HG03432 (cell line): ENCODE measurements around the gene MIPEP.
A peak's percentile ranks its signal among the peaks of the same experiment; 100 is the strongest.

ENCODE experiments used
- ATAC-seq: cut with Tn5 transposase; IDR thresholded peaks from one replicate; pipeline ENCODE4 v1.9.1; 2021; ENCODE audit warnings: mild to moderate bottlenecking, moderate library complexity; ENCODE audit not compliant: unreplicated experiment

Gene MIPEP

GRCh38 chr13:23855360-23855759 is 33.8 kb downstream of the MIPEP start:
- ATAC-seq = no peak

GRCh38 chr13:23852351-23852750 is 36.8 kb downstream of the MIPEP start:
- ATAC-seq = peak; percentile 38

GRCh38 chr13:23851106-23851505 is 38.1 kb downstream of the MIPEP start:
- no peak for ATAC-seq

GRCh38 chr13:23850134-23850533 is 39.1 kb downstream of the MIPEP start:
- ATAC-seq = no peak

- ATAC-seq = no peak
These were observed 39.5 kb downstream of the MIPEP start for GRCh38 chr13:23849670-23850069.

GRCh38 chr13:23848646-23849141 is 40.5 kb downstream of the MIPEP start:
- ATAC-seq = no peak

- ATAC-seq = no peak
These were observed 41.2 kb downstream of the MIPEP start for GRCh38 chr13:23848019-23848418.

- no peak for ATAC-seq
These were observed 41.7 kb downstream of the MIPEP start for GRCh38 chr13:23847497-23847896.

GRCh38 chr13:23845105-23845725 is 44.0 kb downstream of the MIPEP start:
- peak; percentile 27 for ATAC-seq

- ATAC-seq = no peak
These were observed 45.1 kb downstream of the MIPEP start for GRCh38 chr13:23844132-23844531.

- no peak for ATAC-seq
These were observed 45.8 kb downstream of the MIPEP start for GRCh38 chr13:23843436-23843835.

- ATAC-seq = no peak
These were observed 46.8 kb downstream of the MIPEP start for GRCh38 chr13:23842406-23842805.

- ATAC-seq = no peak
These were observed 55.2 kb downstream of the MIPEP start for GRCh38 chr13:23833733-23834611.

- ATAC-seq = no peak
These were observed 60.3 kb downstream of the MIPEP start for GRCh38 chr13:23828866-23829265.

GRCh38 chr13:23828086-23828485 is 61.1 kb downstream of the MIPEP start:
- no peak for ATAC-seq

- no peak for ATAC-seq
These were observed 64.0 kb downstream of the MIPEP start for GRCh38 chr13:23825179-23825578.

GRCh38 chr13:23824371-23824770 is 64.8 kb downstream of the MIPEP start:
- no peak for ATAC-seq

- no peak for ATAC-seq
These were observed 66.9 kb downstream of the MIPEP start for GRCh38 chr13:23822252-23822824.

- ATAC-seq = no peak
These were observed 68.7 kb downstream of the MIPEP start for GRCh38 chr13:23820530-23820929.

- ATAC-seq = no peak
These were observed 71.4 kb downstream of the MIPEP start for GRCh38 chr13:23817830-23818229.

GRCh38 chr13:23817136-23817535 is 72.1 kb downstream of the MIPEP start:
- no peak for ATAC-seq

- ATAC-seq = no peak
These were observed 75.6 kb downstream of the MIPEP start for GRCh38 chr13:23813635-23814034.
